A549 (cell line): ENCODE results near the gene C19orf33.

ENCODE experiments used
- CBX8 ChIP-seq: fragments of 200-600 bp; sonication (generic); IDR thresholded peaks from 2 replicates; pipeline ENCODE4 v1.6.1; 2016
- CTCF ChIP-seq: fragments of >200 bp; sonication (Bioruptor Twin); formaldehyde crosslinking; IDR thresholded peaks from 3 replicates; pipeline ENCODE4 v1.5.1; 2016
- FOSL2 ChIP-seq, 2 experiments: fragments of 450-650 bp in 1 of 2; fragments of >200 bp in 1 of 2; sonication (Bioruptor Twin) in 1 of 2; formaldehyde crosslinking; IDR thresholded peaks; 2 replicates each; pipeline versions ENCODE4 v1.5.0 to v1.6.1; 2016 to 2020; ENCODE audit warnings: mild to moderate bottlenecking in 1 of 2, moderate library complexity in 1 of 2
- POLR2A ChIP-seq: IDR thresholded peaks from 2 replicates; pipeline ENCODE4 v1.6.1; 2012; ENCODE audit warnings: mild to moderate bottlenecking, low read length
- RAD21 ChIP-seq, 2 experiments: fragments of >200 bp in 1 of 2; sonication (Bioruptor Twin) in 1 of 2; formaldehyde crosslinking in 1 of 2; IDR thresholded peaks in 1 of 2; conservative IDR thresholded peaks in 1 of 2; 2 replicates in 1 of 2; 3 replicates in 1 of 2; pipeline ENCODE4 v1.6.1; 2012 to 2018; ENCODE audit warnings: inconsistent platforms in 1 of 2
- RNF2 ChIP-seq: fragments of 200-600 bp; sonication (generic); IDR thresholded peaks from 2 replicates; pipeline ENCODE4 v1.6.1; 2016; ENCODE audit warnings: low read depth, mild to moderate bottlenecking, antibody characterized with exemption, moderate library complexity, borderline replicate concordance
- TF ChIP-seq, protein P1 (sequence below): IDR thresholded peaks from 2 replicates; pipeline ENCODE4 v1.6.1; 2012

DNA sequence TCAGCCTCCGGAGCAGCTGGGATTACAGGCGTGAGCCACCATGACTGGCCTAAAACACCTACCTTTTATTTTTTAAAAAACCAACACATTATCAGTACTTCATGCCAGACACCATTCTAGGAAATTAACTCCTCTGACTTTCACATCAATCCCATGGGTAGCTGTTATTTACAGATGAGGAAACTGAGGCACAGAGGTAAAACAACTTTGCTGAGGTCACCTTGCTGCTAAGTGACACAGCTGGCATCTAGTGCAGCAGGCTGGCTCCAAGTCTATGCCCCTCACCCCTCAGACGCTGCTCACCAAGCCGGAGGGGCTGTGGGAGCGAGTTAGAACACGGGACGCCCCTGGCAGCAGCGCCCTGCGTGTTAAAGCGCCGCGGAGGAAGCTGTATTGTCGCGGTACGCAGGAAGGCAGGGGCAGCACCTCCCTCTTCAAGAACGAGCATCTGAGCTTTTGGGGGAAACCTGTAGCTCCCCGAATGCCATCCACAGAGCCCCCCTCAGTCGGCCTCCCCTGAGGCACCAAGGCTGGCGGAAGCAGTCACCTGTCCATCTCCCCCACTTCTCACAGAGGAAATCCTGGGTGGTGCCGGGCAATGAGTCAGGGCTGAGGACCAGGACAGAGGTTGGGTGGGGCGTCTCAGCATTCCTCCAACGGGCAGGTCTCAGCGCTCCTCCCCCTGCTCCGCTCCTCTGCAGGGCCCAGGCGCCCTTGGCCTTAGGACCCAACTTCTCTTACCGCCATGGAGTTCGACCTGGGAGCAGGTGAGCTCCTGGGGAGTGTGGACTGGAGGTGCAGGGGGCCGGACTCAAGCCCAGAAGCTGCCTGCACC lies at the start of gene C19orf33:
- TF ChIP-seq POLR2A (peak; percentile 82), FOSL2 (IDR thresholded peaks at IDR 0.05) (no peak; the same call in 1 of the 2 replicates), FOSL2 (CRISPR knock-in tag; IDR thresholded peaks at IDR 0.05) (peak; percentile 91), CTCF (no peak), CBX8 (no peak), RAD21 (conservative IDR thresholded peaks at IDR 0.05 in 1 of 2, IDR thresholded peaks at IDR 0.05 in 1 of 2) (peak in 1 of 2 experiments; percentile 3; a peak in 3 of 5 replicates), RNF2 (no peak)
- TF ChIP-seq, protein P1, sequence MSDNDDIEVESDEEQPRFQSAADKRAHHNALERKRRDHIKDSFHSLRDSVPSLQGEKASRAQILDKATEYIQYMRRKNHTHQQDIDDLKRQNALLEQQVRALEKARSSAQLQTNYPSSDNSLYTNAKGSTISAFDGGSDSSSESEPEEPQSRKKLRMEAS: peak; percentile 49
